Lower lobe of right lung (tissue), 2 donors: ENCODE measurements around the gene TIMM13. TPM values are rescaled to one million over a fixed set of nuclear protein-coding genes. Genes with fewer than 3 reads are reported as not detected.

Source experiments
- ATAC-seq, 2 donors: fragments of 200-7000 bp; cut with Tn5 transposase; one replicate each; pipeline ENCODE4 v1.9.1; 2020 to 2022; ENCODE audit warnings: mild to moderate bottlenecking in 2 of 2, moderate library complexity in 2 of 2
- DNase-seq: peaks from one replicate; pipeline ENCODE4 v3.0.0-alpha.2; 2020
- H3K27ac ChIP-seq: fragments of 200-600 bp; one replicate; pipeline ENCODE4 v1.8.0; 2022
- H3K27me3 ChIP-seq: fragments of 200-600 bp; one replicate; pipeline ENCODE4 v1.8.0; 2022; ENCODE audit warnings: low read depth
- H3K36me3 ChIP-seq: fragments of 200-600 bp; one replicate; pipeline ENCODE4 v1.8.0; 2022; ENCODE audit warnings: mild to moderate bottlenecking
- H3K4me1 ChIP-seq: fragments of 200-600 bp; one replicate; pipeline ENCODE4 v1.8.0; 2022
- H3K4me3 ChIP-seq: fragments of 200-600 bp; one replicate; pipeline ENCODE4 v1.8.0; 2022; ENCODE audit warnings: mild to moderate bottlenecking
- H3K9me3 ChIP-seq: fragments of 200-600 bp; one replicate; pipeline ENCODE4 v1.8.0; 2022
- intact Hi-C: fragments of 100-400 bp; cut with DNase I; formaldehyde crosslinking; loops from one replicate; pipeline ENCODE4 v1.11.0; 2022
- total RNA-seq: library from RNA; stranded (reverse); fragmentation: NEBNext Ultra II Directional; extraction: Animal tissue kit (Norgen Biotek cat#: 25700); gene quantifications from one replicate; pipeline ENCODE4 v1.2.1, GENCODE V29; 2021
- TF ChIP-seq, protein P1 (sequence below): fragments of 200-600 bp; IDR thresholded peaks from one replicate; pipeline ENCODE4 v1.8.0; 2022; ENCODE audit warnings: antibody characterized with exemption, mild to moderate bottlenecking
- donor health status: DM: no; HTN: yes; CAD: no; lungs with severe emphysema.

The TIMM13 gene
- total RNA-seq, 1 donor from 2014 or later: 53.3 TPM

DNA sequence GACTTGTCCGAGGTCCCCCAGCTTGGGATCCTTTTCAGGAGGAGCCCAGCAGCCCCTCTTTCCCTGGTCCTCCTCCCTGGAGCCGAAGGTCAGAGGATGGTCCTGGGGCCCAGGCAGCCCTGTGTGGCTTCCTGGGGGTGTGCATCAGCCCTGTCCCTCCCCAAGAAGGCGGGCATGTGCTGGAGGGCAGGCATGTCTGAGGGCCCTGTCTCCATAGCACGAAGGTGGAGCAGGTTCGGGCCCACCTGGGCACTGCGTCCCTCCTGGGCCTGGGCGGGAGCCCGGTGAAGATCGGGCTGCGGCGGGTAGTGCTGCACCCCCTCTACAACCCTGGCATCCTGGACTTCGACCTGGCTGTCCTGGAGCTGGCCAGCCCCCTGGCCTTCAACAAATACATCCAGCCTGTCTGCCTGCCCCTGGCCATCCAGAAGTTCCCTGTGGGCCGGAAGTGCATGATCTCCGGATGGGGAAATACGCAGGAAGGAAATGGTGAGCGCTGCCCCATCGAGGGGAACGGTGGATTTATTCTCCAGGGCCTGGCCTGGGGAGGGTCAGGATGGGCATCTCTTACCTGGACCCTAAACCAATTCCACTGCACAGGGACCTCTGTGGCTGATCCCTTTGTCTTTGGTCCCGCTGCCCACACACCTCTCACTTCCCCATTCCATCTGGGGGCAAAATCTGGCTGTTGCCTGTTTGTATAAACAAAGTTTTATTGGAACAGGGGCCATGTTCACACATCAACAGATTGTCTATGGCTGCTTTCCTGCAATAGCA, 10.9 kb downstream of the TIMM13 start:
- H3K4me1 ChIP-seq: no peaks in the 10 kb centered on the region
- ATAC-seq: peak; percentile 23 to 39
- no peak for DNase-seq
- H3K9me3 ChIP-seq: no peaks in the 10 kb centered on the region
- no peaks in the 10 kb centered on the region for H3K36me3 ChIP-seq
- TF ChIP-seq, protein P1, sequence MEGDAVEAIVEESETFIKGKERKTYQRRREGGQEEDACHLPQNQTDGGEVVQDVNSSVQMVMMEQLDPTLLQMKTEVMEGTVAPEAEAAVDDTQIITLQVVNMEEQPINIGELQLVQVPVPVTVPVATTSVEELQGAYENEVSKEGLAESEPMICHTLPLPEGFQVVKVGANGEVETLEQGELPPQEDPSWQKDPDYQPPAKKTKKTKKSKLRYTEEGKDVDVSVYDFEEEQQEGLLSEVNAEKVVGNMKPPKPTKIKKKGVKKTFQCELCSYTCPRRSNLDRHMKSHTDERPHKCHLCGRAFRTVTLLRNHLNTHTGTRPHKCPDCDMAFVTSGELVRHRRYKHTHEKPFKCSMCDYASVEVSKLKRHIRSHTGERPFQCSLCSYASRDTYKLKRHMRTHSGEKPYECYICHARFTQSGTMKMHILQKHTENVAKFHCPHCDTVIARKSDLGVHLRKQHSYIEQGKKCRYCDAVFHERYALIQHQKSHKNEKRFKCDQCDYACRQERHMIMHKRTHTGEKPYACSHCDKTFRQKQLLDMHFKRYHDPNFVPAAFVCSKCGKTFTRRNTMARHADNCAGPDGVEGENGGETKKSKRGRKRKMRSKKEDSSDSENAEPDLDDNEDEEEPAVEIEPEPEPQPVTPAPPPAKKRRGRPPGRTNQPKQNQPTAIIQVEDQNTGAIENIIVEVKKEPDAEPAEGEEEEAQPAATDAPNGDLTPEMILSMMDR: no peak
- intact Hi-C loops: no loop called here
- H3K27ac ChIP-seq: no peak overlapping the region
- H3K27me3 ChIP-seq: no peaks in the 10 kb centered on the region
- H3K4me3 ChIP-seq: no peak overlapping the region

DNA sequence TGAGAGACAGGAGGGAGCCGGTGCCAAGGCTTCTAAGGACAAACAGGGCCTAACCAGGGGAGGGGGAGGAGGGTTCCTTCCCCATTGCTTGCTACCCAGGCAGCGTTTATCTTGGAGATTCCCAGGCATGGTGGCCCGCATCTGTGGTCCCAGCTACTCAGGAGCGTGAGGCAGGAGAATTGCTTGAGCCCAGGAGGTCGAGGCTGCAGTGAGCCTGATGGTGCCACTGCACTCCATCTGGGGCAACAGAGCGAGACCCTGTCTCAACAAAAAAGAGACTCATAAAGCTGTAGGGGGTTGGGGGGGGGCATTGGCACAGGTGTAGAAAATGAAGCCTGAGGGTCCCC, 11.4 kb downstream of the TIMM13 start:
- Histone ChIP-seq H3K36me3 (no peaks in the 10 kb centered on the region), H3K4me3 (no peak overlapping the region), H3K4me1 (no peaks in the 10 kb centered on the region), H3K27ac (no peak overlapping the region), H3K27me3 (no peaks in the 10 kb centered on the region), H3K9me3 (no peaks in the 10 kb centered on the region)
- no peak for ATAC-seq
- no peak for DNase-seq
- TF ChIP-seq, protein P1: no peak
- intact Hi-C loops: no loop called here

DNA sequence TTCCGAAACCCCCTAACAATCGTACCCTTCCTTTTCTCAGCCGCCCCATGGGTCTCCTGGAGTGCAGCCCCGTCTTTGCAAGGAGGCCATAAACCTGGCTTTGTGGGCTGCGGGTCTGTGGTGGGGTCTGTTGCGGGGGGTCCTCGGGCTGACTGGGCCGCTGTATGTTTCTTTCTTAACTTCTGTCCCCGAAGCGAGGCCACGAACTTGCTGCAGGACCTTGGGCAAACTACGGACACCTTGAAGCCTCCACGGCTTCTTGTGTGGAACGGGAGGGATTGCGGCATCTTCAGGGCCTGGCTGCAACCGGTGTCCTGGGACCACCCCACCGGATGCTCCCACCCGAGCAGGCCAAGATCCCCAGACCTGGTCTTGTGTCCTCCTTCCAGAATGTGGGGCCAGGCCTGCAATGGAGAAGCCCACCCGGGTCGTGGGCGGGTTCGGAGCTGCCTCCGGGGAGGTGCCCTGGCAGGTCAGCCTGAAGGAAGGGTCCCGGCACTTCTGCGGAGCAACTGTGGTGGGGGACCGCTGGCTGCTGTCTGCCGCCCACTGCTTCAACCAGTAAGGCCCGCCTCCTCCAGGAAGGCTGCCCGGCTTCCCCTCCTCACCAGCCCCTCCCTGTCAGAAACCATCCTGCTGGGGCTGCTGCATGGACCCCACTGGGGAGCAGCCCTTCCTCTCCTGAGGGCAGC, 12.0 kb downstream of the TIMM13 start:
- no peaks in the 10 kb centered on the region for H3K9me3 ChIP-seq
- DNase-seq (no peak), ATAC-seq (no peak)
- TF ChIP-seq, protein P1: no peak
- intact Hi-C loops: no loop called here
- no peak overlapping the region for H3K4me3 ChIP-seq
- no peak overlapping the region for H3K27ac ChIP-seq
- H3K27me3 ChIP-seq: no peaks in the 10 kb centered on the region
- H3K4me1 ChIP-seq: no peaks in the 10 kb centered on the region
- H3K36me3 ChIP-seq: no peaks in the 10 kb centered on the region

GRCh38 chr19:2413629-2414028, 13.8 kb downstream of the TIMM13 start:
- intact Hi-C loops: no loop called here
- H3K36me3 ChIP-seq: no peaks in the 10 kb centered on the region
- ATAC-seq (no peak), DNase-seq (no peak)
- H3K4me3 ChIP-seq: no peak overlapping the region
- no peak overlapping the region for H3K27ac ChIP-seq
- H3K27me3 ChIP-seq: peaks cover 11% of the 10 kb centered on the region
- no peaks in the 10 kb centered on the region for H3K4me1 ChIP-seq
- TF ChIP-seq, protein P1: no peak
- no peaks in the 10 kb centered on the region for H3K9me3 ChIP-seq

GRCh38 chr19:2413159-2413558, 14.2 kb downstream of the TIMM13 start:
- Histone ChIP-seq H3K36me3 (no peaks in the 10 kb centered on the region), H3K4me1 (no peaks in the 10 kb centered on the region), H3K27ac (no peak overlapping the region), H3K4me3 (no peak overlapping the region), H3K27me3 (peaks cover 11% of the 10 kb centered on the region), H3K9me3 (no peaks in the 10 kb centered on the region)
- no peak for ATAC-seq
- intact Hi-C loops: no loop called here
- no peak for DNase-seq
- TF ChIP-seq, protein P1: no peak
